Brain pericyte (primary cell): ENCODE data around the gene TUFT1.

Experiments used
- DNase-seq: peaks from one replicate; pipeline ENCODE4 v3.0.0-alpha.2; 2012; ENCODE audit warnings: low read depth, low spot score

The TUFT1 gene, protein sequence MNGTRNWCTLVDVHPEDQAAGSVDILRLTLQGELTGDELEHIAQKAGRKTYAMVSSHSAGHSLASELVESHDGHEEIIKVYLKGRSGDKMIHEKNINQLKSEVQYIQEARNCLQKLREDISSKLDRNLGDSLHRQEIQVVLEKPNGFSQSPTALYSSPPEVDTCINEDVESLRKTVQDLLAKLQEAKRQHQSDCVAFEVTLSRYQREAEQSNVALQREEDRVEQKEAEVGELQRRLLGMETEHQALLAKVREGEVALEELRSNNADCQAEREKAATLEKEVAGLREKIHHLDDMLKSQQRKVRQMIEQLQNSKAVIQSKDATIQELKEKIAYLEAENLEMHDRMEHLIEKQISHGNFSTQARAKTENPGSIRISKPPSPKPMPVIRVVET

DNA sequence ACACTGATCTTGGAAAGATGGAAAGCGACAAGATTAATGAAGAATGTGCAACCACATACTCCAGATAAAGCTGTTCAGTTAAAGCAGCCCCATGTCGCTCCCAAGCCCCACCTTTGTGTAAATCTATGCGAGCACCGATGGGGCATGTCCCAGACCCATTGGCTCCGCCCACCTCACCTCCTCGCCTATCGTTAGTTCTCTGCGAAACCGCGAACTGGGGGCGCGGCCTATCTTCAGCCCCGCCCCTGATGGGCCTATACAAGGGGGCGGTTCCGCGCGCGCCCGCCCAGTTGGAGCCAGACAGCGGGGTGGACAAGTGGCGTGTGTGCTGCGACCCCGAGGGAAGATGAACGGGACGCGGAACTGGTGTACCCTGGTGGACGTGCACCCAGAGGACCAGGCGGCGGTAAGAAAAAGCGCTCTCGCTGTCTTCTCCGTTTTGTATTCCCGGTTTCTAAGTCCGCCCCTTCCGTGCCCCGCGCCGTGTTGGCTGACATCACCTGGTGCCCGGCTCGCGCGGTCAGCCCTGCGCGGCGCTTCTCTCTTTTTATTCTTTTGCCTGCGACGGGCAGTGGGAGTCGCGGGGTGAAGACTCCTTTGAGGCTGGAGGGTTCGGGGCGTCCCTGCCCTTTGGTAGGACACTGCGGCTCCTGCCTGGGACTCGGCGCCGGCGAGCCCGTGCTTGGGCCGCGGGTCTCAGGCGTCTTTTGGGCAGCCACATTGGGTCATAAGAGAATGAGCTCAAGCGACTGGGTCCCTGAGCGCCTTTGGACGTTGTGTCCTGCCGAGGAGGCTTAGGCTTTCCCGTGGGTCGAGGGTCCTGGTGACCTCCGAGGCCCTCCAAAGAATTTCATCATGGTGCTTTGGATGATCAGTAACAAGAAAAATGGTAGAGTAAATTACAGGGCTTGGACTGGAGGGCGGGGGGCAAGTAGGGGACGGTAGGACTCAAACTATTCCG lies at the start of gene TUFT1:
Gene TUFT1, plus strand, starts transcription at position 289 of the 961 bp plus-strand sequence. Its CDS starts 58 bp downstream, at position 347.
- DNase-seq: no peak

DNA sequence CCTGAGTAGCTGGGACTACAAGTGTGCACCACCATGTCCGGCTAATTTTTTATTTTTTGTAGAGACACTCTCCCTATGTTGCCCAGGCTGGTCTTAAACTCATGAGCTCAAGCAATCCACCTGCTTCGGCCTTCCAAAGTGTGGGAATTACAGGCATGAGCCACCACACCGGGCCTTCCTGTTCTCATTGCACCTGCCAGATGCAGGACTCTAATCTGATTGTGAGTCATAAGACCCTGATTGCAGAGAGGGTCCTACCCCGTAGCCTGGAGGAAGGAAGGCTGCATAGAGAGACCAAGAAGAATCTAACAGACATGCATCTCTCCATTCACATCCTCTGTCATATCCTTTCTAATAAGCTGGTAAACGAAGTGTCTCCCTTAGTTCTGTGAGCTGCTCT lies 48.5 kb upstream of the TUFT1 start:
- no peak for DNase-seq

DNA sequence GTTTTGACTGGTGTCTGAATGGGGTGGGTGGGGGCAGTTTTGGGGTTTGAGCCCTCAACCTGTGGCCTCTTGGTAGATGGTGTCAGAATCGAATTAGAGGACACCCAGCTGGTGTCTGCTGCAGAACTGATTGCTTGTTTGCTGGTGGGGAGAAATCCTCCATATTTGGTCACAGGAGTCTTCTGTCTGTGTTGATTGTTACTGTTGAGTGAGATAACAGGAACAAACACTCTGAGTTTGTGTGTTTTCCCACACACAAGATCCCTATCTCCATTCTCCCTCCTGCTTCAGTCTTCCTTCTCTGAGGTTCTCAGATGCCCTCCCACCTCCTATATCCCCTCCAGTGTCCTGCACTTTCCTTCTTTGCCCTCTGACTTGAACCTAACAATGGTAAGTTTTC lies 48.0 kb upstream of the TUFT1 start:
- no peak for DNase-seq

DNA sequence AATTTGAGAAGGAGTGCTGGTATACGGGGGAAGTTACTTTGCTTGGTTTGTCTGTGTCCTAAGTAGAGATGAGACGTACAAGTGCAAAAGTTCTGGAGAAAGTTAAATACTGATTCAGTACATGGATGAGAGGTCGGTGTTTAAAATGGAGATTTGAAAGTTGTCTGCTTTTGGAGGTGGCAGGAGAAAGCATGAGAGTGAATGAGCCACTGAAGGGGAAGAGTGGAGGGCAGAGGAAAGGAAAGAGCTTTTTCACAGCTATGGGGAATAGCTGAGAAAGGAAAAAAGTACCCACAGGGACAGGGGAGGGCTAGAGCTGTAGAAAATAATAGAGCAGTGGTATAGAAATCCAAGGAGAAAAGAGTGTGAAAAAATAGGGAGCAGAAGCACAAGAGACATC lies 47.1 kb upstream of the TUFT1 start:
- DNase-seq: no peak

DNA sequence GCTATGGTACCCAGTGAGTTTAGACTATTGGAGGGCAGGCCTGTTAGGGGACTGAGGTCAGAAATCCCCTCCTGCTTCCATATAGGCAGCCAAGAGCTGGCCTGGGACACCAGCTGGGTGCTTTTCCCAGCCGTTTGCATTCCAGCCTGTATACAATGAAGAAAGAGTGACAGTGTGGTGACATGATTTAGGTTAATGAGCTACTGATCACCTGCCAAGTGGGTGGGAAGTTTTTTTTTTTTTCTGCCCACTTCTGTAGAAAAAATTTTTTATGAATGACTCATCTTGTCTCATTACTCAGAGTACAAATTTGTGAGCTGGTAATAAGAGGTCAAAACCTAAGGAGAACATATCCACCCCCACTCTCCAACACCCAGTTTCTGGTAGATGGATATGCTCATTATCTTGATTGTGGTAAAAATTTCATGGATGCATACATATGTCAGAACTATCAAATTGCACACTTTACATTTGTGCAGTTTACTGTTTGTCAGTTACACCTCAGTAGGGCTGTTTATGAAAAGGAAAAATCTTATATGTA lies 45.3 kb upstream of the TUFT1 start:
- no peak for DNase-seq

DNA sequence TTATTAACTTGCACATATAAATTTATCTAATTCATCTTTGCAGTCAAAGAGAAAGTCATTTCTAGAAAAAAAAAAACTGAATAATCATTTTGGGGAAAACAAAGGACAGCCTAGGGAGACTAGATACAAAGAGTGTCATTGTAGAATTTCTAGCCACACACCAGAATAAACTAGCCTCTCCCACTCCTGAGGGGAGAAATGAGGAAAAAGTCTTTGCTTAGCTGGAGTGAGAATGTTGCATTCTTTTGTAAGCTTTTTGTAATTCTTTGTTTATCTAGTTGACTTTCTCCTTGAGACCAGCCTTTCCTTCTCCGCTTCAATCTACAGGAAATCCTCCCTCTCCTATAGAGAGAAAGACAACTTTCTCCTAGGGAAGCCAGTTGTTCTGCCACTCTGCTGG lies 44.8 kb upstream of the TUFT1 start:
- DNase-seq: no peak

DNA sequence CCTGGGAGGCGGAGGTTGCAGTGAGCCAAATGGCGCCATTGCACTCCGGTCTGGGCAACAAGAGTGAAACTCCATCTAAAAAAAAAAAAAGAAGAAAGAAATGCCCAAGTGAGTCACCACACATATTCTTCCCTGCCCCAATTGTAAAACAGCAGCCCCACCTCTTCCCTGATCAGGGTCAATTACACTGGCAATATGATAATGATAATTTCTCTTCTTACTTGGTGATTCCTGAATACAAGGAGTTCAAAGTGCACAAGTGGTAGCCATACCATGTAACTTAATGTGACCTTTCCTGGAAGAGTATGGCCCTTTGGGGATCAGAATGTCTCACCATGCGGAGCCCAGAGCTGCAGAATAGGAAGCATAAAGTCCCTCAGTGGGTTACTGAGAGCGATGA lies 40.7 kb upstream of the TUFT1 start:
- DNase-seq: no peak

DNA sequence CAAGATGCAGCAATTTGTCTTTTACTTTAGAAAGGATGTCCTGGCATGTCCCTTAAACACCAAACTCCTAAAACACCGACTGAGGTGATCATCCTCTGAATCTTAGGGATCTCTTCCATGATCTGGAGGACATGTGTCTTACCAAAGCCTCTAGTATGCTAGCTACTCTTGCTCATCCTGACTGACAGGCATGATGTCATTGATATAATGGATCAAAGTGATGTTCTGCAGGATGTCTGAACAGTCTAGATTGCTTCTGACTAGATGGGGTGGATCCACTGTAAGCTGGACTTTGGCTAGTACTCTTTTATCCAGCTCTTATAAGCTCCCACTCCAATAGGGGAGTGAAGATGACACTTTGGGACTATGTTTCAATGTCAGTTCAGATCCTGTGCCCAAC lies 40.2 kb upstream of the TUFT1 start:
- no peak for DNase-seq

DNA sequence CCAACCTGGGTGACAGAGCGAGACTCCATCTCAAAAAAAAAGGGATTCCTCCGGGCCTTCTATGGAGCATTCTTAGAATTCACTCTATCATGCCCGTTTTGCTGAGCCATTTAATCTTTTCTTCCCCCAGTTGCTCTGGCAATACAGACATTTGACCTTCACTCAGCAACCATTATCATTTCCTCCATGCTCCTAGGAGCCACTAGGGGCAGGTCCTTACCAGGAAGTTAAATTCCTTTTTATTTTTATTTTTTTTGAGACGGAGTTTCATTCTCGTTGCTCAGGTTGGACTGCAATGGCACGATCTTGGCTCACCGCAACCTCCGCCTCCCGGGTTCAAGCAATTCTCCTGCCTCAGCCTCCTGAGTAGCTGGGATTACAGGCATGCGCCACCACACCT lies 38.6 kb upstream of the TUFT1 start:
- no peak for DNase-seq

DNA sequence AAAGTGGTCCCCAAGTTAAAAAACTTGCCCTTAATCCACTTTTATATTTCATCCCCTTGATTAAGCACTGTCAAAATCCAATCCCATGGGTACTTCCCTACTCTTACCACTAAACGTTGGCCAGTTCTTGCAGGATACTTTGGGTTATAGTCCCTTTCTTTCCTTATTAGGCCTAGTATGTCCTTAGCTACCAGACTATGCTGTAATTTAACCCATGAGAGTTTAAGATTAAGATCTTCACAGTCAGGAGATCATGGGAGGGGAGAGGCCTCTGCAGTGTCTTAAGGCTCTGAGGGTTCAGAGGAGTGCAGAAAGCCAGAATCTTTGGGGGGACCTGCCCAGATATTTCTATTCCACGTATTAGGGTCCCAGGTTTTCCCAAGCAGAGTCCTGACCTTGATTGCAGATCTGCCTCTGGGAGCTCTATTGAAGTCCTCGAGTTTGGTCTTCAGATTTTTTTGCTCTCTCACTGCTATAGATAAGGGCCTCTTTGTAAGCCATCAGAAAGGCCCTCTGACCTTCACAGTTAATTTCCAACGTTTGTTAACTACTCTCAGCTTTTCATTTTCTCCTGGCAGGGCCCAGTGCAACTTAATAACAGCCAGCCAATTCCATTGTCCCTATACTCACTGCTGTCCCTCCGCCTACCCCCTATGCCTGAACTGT lies 37.9 kb upstream of the TUFT1 start:
- DNase-seq: no peak

DNA sequence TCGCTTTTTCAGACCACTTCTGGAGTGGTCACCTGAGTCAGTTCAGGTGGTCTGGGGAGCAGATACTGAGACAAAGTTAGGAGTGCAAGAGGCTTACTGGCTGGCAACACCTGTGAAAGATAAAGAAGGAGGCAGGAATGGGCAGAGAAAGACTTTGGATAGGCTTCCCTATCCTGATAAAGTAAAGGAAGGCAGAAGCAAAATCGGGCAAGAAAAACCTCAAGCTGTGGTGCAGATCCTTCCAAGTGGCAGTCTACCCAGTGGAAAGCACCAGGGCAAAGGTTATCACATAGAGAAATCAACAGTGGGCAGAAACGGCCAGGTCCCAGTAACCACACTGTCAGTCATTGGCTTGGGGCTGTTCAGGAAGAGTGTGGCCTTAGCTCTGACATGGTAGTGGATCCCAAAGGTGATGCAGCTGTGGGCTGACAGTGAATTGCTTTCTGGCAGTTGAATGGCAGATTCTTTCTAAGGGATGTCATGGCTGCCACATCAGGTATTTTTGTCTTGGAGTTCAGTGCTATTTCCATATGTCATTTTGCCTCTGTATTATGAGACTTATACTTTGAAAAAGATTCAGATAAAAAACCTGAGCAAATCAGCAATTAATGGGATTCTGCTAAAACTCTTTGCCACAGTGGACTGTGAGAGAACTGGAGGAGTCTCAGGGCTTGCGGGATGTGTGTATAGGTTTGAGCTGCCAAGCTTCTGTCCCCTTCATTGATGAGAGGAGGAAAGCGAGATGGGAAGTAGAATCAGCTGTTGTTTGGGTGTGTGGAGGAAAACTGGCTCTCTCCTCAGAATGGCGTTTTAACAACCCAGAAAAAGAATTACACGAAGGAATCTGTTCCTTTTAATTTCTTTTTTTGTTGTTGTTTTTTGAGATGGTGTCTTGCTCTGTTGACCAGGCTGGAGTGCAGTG lies 37.0 kb upstream of the TUFT1 start:
- DNase-seq: no peak

DNA sequence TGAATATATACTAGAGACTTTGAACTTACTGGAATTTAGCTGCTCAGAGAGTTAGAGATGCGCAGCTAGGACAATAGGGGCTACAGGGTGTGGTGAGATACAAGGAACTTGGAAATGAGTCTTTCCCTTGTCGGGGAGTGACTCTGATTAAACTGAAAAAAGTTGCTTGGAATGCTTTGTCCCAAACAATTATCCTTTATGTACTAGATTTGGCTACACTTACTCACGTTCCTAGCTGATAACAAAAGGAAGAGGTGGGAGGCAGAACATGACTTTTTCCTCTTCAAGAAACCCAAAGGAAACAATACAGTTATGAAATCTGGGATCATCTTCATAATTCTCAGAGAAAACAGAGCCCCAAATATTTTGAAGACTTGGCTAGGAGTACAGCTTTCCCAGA lies 35.9 kb upstream of the TUFT1 start:
- no peak for DNase-seq

DNA sequence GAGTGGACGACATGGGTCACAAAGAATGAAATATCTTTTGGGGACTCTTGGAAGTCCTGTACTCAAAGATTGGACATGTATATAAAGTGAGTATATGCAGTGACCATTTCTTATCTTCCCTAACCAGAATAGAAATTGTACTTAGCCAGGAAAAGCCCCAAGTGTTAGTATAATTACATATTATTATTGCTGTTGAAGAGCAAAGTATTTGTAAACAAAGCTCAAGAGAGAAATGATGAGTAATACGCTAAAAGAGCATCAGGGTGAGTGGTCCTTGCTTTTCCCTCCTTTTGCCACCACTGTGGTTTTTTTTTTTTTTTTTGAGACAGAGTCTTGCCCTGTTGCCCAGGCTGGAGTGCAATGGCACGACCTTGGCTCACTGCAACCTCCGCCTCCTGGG lies 35.4 kb upstream of the TUFT1 start:
- no peak for DNase-seq

DNA sequence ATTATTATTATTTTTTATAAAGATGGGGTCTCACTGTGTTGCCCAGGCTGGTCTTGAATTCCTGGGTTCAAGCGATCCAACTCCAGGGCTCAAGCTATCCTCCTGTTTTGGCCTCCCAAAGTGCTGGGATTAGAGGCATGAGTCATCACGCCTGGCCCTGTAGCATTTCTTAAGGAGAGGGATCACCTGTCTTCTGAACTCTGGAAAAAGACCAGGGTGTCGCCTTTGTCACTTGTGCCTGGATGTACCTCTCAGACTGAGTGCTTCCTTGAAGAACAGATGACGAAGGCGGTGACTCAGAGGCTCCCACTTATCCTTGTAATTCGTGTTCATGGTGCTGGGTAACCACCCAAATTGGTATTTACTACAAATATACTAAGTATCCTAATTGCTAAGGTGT lies 31.3 kb upstream of the TUFT1 start:
- DNase-seq: no peak

DNA sequence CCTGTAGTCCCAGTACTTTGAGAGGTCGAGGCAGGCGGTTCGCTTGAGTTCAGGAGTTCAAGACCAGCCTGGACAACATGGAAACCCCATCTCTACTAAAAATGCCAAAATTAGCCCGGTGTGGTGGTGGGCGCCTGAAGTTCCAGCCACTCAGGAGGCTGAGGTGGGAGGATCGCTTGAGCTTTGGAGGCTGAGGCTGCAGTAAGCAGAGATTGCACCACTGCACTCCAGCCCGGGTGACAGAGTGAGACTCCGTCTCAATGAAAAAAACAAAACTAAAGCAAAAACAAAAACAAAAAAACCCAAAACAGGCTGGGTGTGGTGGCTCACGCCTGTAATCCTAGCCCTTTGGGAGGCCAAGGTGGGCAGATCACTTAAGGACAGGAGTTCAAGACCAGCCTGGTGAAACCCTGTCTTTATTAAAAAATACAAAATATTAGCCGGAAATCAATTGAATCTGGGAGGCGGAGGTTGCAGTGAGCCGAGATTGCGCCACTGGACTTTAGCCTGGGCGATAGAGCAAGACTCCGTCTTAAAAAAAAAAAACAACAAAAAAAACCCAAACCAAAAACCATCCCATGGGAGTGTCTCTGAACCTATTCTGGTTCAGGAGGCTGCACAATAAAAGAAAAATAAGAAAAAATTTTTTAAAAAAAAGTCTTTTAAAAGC lies 30.6 kb upstream of the TUFT1 start:
- DNase-seq: no peak

DNA sequence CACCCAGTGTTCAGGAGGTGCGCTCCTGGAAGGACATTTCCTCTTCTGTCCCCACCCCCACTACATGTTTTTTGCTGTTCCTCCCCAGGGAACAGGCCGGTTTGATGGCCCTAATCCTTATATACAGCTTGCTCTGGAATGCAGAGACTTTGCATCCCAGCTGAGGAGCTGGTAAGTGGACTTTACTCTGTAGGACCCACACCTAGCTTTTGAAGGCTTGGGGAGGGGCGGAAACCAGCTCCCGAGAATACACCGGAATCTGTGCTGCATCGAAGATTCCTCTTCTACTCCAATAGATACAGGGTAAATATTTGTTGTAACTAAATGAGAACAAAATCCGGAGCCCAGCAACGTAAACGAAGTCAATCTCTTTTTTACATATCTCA lies 30.1 kb upstream of the TUFT1 start:
- no peak for DNase-seq

DNA sequence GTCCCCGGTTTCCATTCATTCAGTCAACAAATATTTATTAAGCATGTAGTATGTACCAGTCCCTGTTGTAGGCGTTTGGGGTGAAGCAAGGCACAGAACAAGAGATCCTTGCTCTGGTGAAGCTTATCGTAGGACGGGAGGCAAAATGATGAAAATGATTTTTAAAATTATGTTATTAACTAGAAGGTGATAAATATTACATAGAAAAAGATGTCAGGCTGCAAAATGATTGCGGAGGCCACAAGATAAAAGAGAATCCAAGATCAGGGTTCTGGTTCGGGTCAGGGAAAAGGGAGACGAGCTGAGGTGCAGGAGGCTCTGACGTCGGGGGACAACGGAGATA lies 29.5 kb upstream of the TUFT1 start:
- no peak for DNase-seq

DNA sequence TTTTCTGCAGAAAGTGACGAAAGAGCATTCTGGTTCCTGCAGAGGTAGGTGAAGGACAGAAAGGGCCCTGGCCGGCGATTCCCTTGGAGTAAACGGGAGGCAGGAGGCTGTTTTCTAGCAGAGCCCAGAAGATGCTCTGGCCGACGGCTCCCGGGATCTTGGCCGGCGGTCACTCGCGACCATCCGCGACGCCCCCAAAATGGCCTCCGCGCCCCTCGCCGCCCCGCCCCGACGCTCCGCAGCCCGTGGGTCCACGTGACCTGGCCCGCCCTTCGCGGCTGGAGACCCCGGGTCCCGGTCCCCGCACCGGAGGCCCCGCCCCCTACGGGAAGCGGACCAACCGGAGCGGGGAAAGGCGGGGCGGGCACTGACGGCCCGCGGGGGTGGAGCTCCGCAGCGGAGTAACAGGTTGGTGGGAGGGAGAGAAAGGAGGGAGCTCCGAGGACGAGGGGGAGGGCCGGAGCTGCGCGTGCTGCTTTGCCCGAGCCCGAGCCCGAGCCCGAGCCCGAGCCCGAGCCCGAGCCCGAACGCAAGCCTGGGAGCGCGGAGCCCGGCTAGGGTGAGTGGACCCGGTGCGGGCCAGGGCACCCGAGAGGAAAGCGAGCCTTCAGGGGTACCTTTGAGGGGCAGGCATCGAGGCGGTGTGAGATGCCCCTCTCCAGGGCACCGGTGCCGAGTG lies 29.0 kb upstream of the TUFT1 start, which contains the start of gene CGN:
Gene CGN, plus strand, starts transcription at position 431 of the 679 bp plus-strand sequence. CDS start 7,133 bp downstream, outside the sequence.
- DNase-seq: peak; percentile 31

DNA sequence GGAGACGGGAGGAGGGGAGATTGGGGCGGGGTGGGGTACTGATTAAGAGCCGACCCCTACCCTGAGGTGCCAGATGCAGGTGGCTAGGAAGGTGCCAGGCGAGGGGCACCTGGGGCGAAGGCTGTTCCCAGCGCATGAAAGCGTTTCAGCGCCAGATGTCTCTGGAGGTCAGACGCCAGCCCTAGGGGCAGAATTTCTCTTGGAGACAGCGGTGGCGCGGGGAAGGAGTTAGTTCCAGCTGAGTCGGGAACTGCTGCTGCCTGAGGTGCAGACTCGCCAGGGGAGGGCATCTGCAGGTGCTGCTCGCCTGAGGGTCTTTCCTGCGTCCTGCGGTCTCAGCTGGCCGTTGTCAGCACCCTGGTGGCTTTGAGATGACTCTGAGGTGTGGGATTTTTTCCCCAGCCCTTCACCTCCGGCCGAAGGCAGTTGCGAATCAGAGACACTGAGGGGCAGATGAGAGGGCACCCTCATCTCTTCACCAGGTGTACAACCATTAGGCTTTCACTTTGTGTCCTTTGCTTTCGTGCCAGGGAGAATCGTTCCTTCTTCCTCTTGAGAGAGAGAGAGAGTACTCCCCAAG lies 28.4 kb upstream of the TUFT1 start:
- no peak for DNase-seq
